ENCODE results near the gene OXA1L. TPM values are rescaled to one million over a fixed set of nuclear protein-coding genes. Genes with fewer than 3 reads are reported as not detected.
A peak's percentile ranks its signal among the peaks of the same experiment; 100 is the strongest.

Gene OXA1L
- total and polyA plus RNA-seq, 2 of the 13 experiments (the other 11 are each of a cell fraction or from before 2014, with no cell fraction given) = 230 to 589 TPM

GRCh38 chr14:22820731-22821130 is 54.2 kb downstream of the OXA1L start (continued):
- TF ChIP-seq ZNF646 (CRISPR knock-in tag; IDR thresholded peaks at IDR 0.05) = no peak
- no peak for TF ChIP-seq DZIP1 (CRISPR knock-in tag; IDR thresholded peaks at IDR 0.05)
- no peak for TF ChIP-seq ZNF503 (CRISPR knock-in tag; IDR thresholded peaks at IDR 0.05)
- no peak for TF ChIP-seq ZBTB21 (CRISPR knock-in tag; IDR thresholded peaks at IDR 0.05)
- TF ChIP-seq ZMYM2 (CRISPR knock-in tag; IDR thresholded peaks at IDR 0.05) = 0 out of 2 replicates have a peak, but pooled peaks have one; percentile 6
- TF ChIP-seq TERF1 (CRISPR knock-in tag; IDR thresholded peaks at IDR 0.05) = no peak
- no peak for TF ChIP-seq FOXO1 (CRISPR knock-in tag; IDR thresholded peaks at IDR 0.05)
- 0 out of 2 replicates have a peak, but pooled peaks have one; percentile 33 for TF ChIP-seq ZBTB39 (CRISPR knock-in tag; IDR thresholded peaks at IDR 0.05)
- no peak for TF ChIP-seq XRCC5 (optimal IDR thresholded peaks at IDR 0.05; ENCODE audit: low read length)
- TF ChIP-seq CBFB (CRISPR knock-in tag; IDR thresholded peaks at IDR 0.05) = no peak
- TF ChIP-seq MLLT10 (CRISPR knock-in tag; IDR thresholded peaks at IDR 0.05) = no peak
- no peak for TF ChIP-seq ZNF44 (CRISPR knock-in tag; IDR thresholded peaks at IDR 0.05)
- no peak for TF ChIP-seq ZSCAN30 (CRISPR knock-in tag; IDR thresholded peaks at IDR 0.05)
- TF ChIP-seq E2F2 (CRISPR knock-in tag; IDR thresholded peaks at IDR 0.05; ENCODE audit: borderline replicate concordance) = no peak

Measured in HepG2 (cell line).